SK-N-SH (cell line): Measurements from ENCODE around the gene AKR1D1. TPM values are rescaled to one million over a fixed set of nuclear protein-coding genes. Genes with fewer than 3 reads are reported as not detected.

Experiments
- CTCF ChIA-PET: fragments of 300-600, 350-600 bp; formaldehyde crosslinking; extraction: SDS; loops from one replicate; lab custom pipeline; 2021; lab: Yijun Ruan, JAX
- POLR2A ChIA-PET: fragments of 350-600 bp; sonication (Branson Sonifier 250); formaldehyde crosslinking; extraction: SDS; loops from one replicate; lab custom pipeline; 2020; ENCODE audit warnings: antibody characterized with exemption, inconsistent platforms; lab: Yijun Ruan, JAX
- DNase-seq: peaks from one replicate; pipeline ENCODE4 v3.0.0; 2012
- H2AFZ ChIP-seq: fragments of 200-600 bp; sonication (generic); 2 replicates; pipeline ENCODE4 v1.8.1; 2016; ENCODE audit warnings: antibody characterized with exemption, mild to moderate bottlenecking, low read depth
- H3F3A ChIP-seq: fragments of 200-600 bp; sonication (generic); replicated peaks from 2 replicates; pipeline ENCODE3; 2016; ENCODE audit warnings: antibody characterized with exemption, mild to moderate bottlenecking; ENCODE audit not compliant: insufficient read depth
- H3K27ac ChIP-seq, 2 experiments: fragments of 200-500 bp in 1 of 2; fragments of 200-600 bp in 1 of 2; sonication (Bioruptor generic) in 1 of 2; sonication (generic), shearing (Covaris generic) in 1 of 2; 2 replicates each; pipeline versions ENCODE4 v1.5.1 to v1.6.1; 2014 to 2016; ENCODE audit warnings: low read depth in 2 of 2, inconsistent platforms in 1 of 2, low read length in 1 of 2, mild to moderate bottlenecking in 1 of 2, mixed read lengths in 1 of 2
- H3K27me3 ChIP-seq: fragments of 200-600 bp; sonication (generic), shearing (Covaris generic); 2 replicates; pipeline ENCODE4 v1.6.1; 2016; ENCODE audit warnings: mixed run types; ENCODE audit not compliant: insufficient read depth
- H3K36me3 ChIP-seq, 2 experiments: fragments of 200-500 bp in 1 of 2; fragments of 200-600 bp in 1 of 2; sonication (Bioruptor generic) in 1 of 2; sonication (generic) in 1 of 2; replicated peaks in 1 of 2; 2 replicates each; pipeline versions ENCODE3 to v1.5.1; 2014 to 2016; ENCODE audit warnings: low read length in 1 of 2, mild to moderate bottlenecking in 1 of 2; ENCODE audit not compliant: insufficient read depth in 2 of 2, control insufficient read depth in 1 of 2
- H3K4me1 ChIP-seq, 2 experiments: fragments of 200-500 bp in 1 of 2; fragments of 200-600 bp in 1 of 2; sonication (Bioruptor generic) in 1 of 2; sonication (generic), shearing (Covaris generic) in 1 of 2; 2 replicates each; pipeline versions ENCODE4 v1.5.1 to v1.6.1; 2014 to 2016; ENCODE audit warnings: low read depth in 1 of 2, low read length in 1 of 2, mixed run types in 1 of 2; ENCODE audit not compliant: insufficient read depth in 2 of 2, control insufficient read depth in 1 of 2
- H3K4me2 ChIP-seq: fragments of 200-600 bp; sonication (generic), shearing (Covaris generic); 2 replicates; pipeline ENCODE4 v1.6.1; 2017; ENCODE audit warnings: mixed run types
- H3K4me3 ChIP-seq, 2 experiments: fragments of 200-500 bp in 1 of 2; fragments of 200-600 bp in 1 of 2; sonication (Bioruptor generic) in 1 of 2; sonication (generic), shearing (Covaris generic) in 1 of 2; 2 replicates each; pipeline versions ENCODE4 v1.5.1 to v1.8.1; 2014 to 2016; ENCODE audit warnings: low read depth in 2 of 2, inconsistent platforms in 1 of 2, low read length in 1 of 2, mild to moderate bottlenecking in 1 of 2, mixed read lengths in 1 of 2, moderate library complexity in 1 of 2
- H3K79me2 ChIP-seq: fragments of 200-600 bp; sonication (generic); 2 replicates; pipeline ENCODE4 v1.8.1; 2017; ENCODE audit warnings: mild to moderate bottlenecking; ENCODE audit not compliant: insufficient read depth
- H3K9ac ChIP-seq: fragments of 200-600 bp; sonication (generic); 2 replicates; pipeline ENCODE4 v1.6.1; 2017; ENCODE audit warnings: mixed run types
- H3K9me2 ChIP-seq: fragments of 200-600 bp; sonication (generic); 2 replicates; pipeline ENCODE4 v1.6.1; 2017; ENCODE audit warnings: mixed run types
- H3K9me3 ChIP-seq: fragments of 200-600 bp; sonication (generic); 2 replicates; pipeline ENCODE4 v1.6.1; 2017; ENCODE audit warnings: mixed run types, mild to moderate bottlenecking, moderate library complexity
- H4K20me1 ChIP-seq: fragments of 200-600 bp; sonication (generic); 2 replicates; pipeline ENCODE4 v1.6.1; 2017; ENCODE audit warnings: mild to moderate bottlenecking, mixed run types; ENCODE audit not compliant: insufficient read depth
- CHD2 ChIP-seq: fragments of 150-350 bp; IDR thresholded peaks from 2 replicates; pipeline ENCODE4 v1.6.1; 2018; ENCODE audit warnings: low read length; ENCODE audit not compliant: partially characterized antibody
- GABPA ChIP-seq: IDR thresholded peaks from 2 replicates; pipeline ENCODE4 v1.4.0; 2012; ENCODE audit warnings: low read depth, mild to moderate bottlenecking
- GATA2 ChIP-seq: sonication (generic); formaldehyde crosslinking; IDR thresholded peaks from 2 replicates; pipeline ENCODE4 v1.5.0; 2020; ENCODE audit warnings: mild to moderate bottlenecking, missing genetic modification reagents
- MXI1 ChIP-seq: IDR thresholded peaks from 2 replicates; pipeline ENCODE4 v1.6.1; 2012; ENCODE audit warnings: mild to moderate bottlenecking, low read depth, low read length, improper control_type of control experiment
- NFIC ChIP-seq: IDR thresholded peaks from 2 replicates; pipeline ENCODE4 v1.4.0; 2012; ENCODE audit warnings: borderline replicate concordance
- SMC3 ChIP-seq: IDR thresholded peaks from 2 replicates; pipeline ENCODE4 v1.6.1; 2012; ENCODE audit warnings: low read depth, low read length, improper control_type of control experiment
- TCF12 ChIP-seq: IDR thresholded peaks from 2 replicates; pipeline ENCODE4 v1.4.0; 2012
- TEAD4 ChIP-seq: IDR thresholded peaks from 2 replicates; pipeline ENCODE4 v1.4.0; 2012; ENCODE audit warnings: mild to moderate bottlenecking, borderline replicate concordance; ENCODE audit not compliant: insufficient read depth
- WGBS: methylation state at CpG from one replicate; pipeline ENCODE4 v1.1.6; 2017; ENCODE audit warnings: low lambda C conversion rate; 5-methylcytosine and 5-hydroxymethylcytosine counted together
- polyA plus RNA-seq, 3 experiments: library from polyadenylated mRNA; depleted of rRNA; stranded (reverse); fragments of >200 nt; gene quantifications; 2 replicates each; pipeline ENCODE4 v1.2.3, GENCODE V29; 2012
- TF ChIP-seq, protein P1 (sequence below): IDR thresholded peaks from 2 replicates; pipeline ENCODE4 v1.6.1; 2012; ENCODE audit warnings: mild to moderate bottlenecking, low read depth, low read length, moderate library complexity
- TF ChIP-seq, protein P2 (sequence below): fragments of 150-350 bp; IDR thresholded peaks from 2 replicates; pipeline ENCODE4 v1.6.1; 2017; ENCODE audit warnings: antibody characterized with exemption, low read length, low read depth, borderline replicate concordance
- TF ChIP-seq, protein P3 (sequence below): IDR thresholded peaks from 2 replicates; pipeline ENCODE4 v1.4.0; 2012; ENCODE audit warnings: low read depth

AKR1D1 gene
- polyA plus RNA-seq, 1 of the 3 experiments (the other 2 are of a cell fraction), result not detected

DNA sequence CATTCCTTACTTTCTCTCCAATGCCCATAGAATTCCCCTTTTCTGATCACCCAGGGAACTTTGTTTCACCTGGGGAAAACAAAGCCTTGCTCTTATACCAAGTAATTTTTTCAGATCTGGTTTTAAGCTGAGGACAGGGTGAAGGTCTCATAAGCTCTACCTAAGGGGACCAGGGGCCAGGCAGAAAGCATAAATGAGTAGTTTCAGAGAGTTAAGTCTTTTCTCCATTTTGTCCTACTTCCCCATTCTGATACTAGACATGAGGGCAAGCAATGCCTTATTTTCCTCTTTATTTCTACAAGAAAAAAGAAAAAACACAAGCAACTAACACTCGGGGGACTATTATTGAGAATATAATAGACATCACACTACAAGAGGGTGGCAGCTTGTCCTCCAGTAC is 2.9 kb downstream of the AKR1D1 start:
- H3K9ac ChIP-seq, result no peak overlapping the region
- CTCF ChIA-PET, result interaction anchor here (1.4 kb wide), 1 partner anchor 22 kb away, joined by 3 read pairs; no protein-coding TSS in a partner anchor
- no peak overlapping the region for H2AFZ ChIP-seq
- TF ChIP-seq GABPA, result no peak
- no peak overlapping the region for H3K4me3 ChIP-seq
- H3K79me2 ChIP-seq, result no peaks in the 10 kb centered on the region
- POLR2A ChIA-PET, result no interaction called here
- no peak for DNase-seq
- WGBS, result 10% methylated on average over 1 of the region's 1 CpG
- H3K36me3 ChIP-seq, result no peaks in the 10 kb centered on the region
- no peaks in the 10 kb centered on the region for H3K4me1 ChIP-seq
- no peaks in the 10 kb centered on the region; the same call in 1 of the 2 replicates for H3K9me3 ChIP-seq
- H3K4me2 ChIP-seq, result no peak overlapping the region
- no peaks in the 10 kb centered on the region for H4K20me1 ChIP-seq
- no peaks in the 10 kb centered on the region for H3K9me2 ChIP-seq
- no peaks in the 10 kb centered on the region for H3K27me3 ChIP-seq
- no peak overlapping the region for H3K27ac ChIP-seq
- no peaks in the 10 kb centered on the region for H3F3A ChIP-seq

DNA sequence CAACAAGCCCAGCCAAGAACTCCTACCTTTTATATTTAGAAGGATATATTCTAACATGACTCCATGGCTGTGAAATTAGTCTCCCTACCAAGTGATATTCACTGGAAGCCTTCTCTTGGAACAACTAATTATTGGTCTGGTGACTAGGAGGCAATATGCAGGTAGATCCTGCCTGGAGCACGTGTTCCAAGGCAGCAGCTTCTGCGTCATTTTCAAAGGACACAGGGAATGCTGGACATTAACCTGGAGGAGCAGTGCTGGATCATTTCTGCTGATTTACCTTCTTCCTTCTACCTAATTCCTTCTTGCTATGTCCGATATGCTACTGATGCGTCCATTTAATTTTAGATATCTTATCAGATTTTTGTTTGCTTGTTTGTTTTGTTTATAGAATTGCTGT is 5.6 kb downstream of the AKR1D1 start:
- POLR2A ChIA-PET, result no interaction called here

More for the DNA sequence above, 5.6 kb downstream of the AKR1D1 start:
- CTCF ChIA-PET, result interaction anchor here (0.9 kb wide), 1 partner anchor 15 kb away, joined by 3 read pairs; no protein-coding TSS in a partner anchor
- H3K9ac ChIP-seq, result no peak overlapping the region
- DNase-seq, result no peak
- H3K4me2 ChIP-seq, result no peak overlapping the region
- H2AFZ ChIP-seq, result no peak overlapping the region
- H4K20me1 ChIP-seq, result no peaks in the 10 kb centered on the region
- H3K27ac ChIP-seq, result no peak overlapping the region
- TF ChIP-seq SMC3 (no peak), CHD2 (no peak), TCF12 (no peak), MXI1 (no peak), TEAD4 (no peak), GATA2 (CRISPR knock-in tag) (no peak), NFIC (no peak)
- TF ChIP-seq, protein P1, sequence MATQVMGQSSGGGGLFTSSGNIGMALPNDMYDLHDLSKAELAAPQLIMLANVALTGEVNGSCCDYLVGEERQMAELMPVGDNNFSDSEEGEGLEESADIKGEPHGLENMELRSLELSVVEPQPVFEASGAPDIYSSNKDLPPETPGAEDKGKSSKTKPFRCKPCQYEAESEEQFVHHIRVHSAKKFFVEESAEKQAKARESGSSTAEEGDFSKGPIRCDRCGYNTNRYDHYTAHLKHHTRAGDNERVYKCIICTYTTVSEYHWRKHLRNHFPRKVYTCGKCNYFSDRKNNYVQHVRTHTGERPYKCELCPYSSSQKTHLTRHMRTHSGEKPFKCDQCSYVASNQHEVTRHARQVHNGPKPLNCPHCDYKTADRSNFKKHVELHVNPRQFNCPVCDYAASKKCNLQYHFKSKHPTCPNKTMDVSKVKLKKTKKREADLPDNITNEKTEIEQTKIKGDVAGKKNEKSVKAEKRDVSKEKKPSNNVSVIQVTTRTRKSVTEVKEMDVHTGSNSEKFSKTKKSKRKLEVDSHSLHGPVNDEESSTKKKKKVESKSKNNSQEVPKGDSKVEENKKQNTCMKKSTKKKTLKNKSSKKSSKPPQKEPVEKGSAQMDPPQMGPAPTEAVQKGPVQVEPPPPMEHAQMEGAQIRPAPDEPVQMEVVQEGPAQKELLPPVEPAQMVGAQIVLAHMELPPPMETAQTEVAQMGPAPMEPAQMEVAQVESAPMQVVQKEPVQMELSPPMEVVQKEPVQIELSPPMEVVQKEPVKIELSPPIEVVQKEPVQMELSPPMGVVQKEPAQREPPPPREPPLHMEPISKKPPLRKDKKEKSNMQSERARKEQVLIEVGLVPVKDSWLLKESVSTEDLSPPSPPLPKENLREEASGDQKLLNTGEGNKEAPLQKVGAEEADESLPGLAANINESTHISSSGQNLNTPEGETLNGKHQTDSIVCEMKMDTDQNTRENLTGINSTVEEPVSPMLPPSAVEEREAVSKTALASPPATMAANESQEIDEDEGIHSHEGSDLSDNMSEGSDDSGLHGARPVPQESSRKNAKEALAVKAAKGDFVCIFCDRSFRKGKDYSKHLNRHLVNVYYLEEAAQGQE, result no peak
- TF ChIP-seq, protein P2, sequence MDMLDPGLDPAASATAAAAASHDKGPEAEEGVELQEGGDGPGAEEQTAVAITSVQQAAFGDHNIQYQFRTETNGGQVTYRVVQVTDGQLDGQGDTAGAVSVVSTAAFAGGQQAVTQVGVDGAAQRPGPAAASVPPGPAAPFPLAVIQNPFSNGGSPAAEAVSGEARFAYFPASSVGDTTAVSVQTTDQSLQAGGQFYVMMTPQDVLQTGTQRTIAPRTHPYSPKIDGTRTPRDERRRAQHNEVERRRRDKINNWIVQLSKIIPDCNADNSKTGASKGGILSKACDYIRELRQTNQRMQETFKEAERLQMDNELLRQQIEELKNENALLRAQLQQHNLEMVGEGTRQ, result no peak
- TF ChIP-seq, protein P3, sequence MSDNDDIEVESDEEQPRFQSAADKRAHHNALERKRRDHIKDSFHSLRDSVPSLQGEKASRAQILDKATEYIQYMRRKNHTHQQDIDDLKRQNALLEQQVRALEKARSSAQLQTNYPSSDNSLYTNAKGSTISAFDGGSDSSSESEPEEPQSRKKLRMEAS, result no peak
- H3K4me1 ChIP-seq, result no peaks in the 10 kb centered on the region
- WGBS, result 37% methylated on average over 4 of the region's 4 CpGs
- H3K36me3 ChIP-seq, result no peaks in the 10 kb centered on the region
- H3K4me3 ChIP-seq, result no peak overlapping the region
- no peaks in the 10 kb centered on the region for H3K9me2 ChIP-seq
- H3F3A ChIP-seq, result no peaks in the 10 kb centered on the region
- H3K27me3 ChIP-seq, result no peaks in the 10 kb centered on the region
- no peaks in the 10 kb centered on the region; the same call in 1 of the 2 replicates for H3K9me3 ChIP-seq
- H3K79me2 ChIP-seq, result no peaks in the 10 kb centered on the region
